Lower leg skin (tissue), 3 donors: Measurements from ENCODE around the gene UGT1A4.

Experiments
- POLR2A ChIP-seq, 2 donors: fragments of 450-650 bp; IDR thresholded peaks; one replicate each; pipeline ENCODE4 v1.6.1; 2016 to 2017; ENCODE audit warnings: antibody characterized with exemption in 2 of 2, mild to moderate bottlenecking in 1 of 2, moderate library complexity in 1 of 2
- TF ChIP-seq, protein P1 (sequence below), 3 donors: fragments of 450-650 bp; IDR thresholded peaks; one replicate each; pipeline ENCODE4 v1.5.1; 2016; ENCODE audit warnings: antibody characterized with exemption in 3 of 3, mild to moderate bottlenecking in 3 of 3, moderate library complexity in 2 of 3

DNA sequence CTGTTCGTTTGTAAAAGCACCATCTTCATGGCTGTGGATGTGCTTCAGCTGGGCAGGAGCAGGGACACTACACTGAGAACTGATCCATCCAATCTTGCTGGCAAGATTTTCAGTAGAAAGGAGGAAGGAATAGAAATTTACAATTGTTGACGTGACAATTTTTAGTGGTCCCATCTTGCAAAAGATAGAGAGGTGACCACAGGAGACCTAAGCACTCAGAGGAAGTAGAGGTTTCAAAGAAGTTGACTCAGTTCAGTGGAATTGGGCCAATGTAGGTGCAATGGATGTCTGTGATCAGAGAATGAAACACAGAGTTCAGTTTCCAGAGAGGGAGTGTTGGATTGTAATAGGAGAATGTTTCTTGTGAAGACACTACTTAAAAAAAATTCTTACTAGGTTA is 4.4 kb upstream of the UGT1A4 start:
- TF ChIP-seq POLR2A (IDR thresholded peaks at IDR 0.05) = no peak
- TF ChIP-seq, protein P1, sequence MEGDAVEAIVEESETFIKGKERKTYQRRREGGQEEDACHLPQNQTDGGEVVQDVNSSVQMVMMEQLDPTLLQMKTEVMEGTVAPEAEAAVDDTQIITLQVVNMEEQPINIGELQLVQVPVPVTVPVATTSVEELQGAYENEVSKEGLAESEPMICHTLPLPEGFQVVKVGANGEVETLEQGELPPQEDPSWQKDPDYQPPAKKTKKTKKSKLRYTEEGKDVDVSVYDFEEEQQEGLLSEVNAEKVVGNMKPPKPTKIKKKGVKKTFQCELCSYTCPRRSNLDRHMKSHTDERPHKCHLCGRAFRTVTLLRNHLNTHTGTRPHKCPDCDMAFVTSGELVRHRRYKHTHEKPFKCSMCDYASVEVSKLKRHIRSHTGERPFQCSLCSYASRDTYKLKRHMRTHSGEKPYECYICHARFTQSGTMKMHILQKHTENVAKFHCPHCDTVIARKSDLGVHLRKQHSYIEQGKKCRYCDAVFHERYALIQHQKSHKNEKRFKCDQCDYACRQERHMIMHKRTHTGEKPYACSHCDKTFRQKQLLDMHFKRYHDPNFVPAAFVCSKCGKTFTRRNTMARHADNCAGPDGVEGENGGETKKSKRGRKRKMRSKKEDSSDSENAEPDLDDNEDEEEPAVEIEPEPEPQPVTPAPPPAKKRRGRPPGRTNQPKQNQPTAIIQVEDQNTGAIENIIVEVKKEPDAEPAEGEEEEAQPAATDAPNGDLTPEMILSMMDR (IDR thresholded peaks at IDR 0.05) = no peak
